Retinal pigment epithelial cell (primary cell): ENCODE measurements around the gene PTPRT.

Experiments used
- DNase-seq: peaks from one replicate; pipeline ENCODE4 v3.0.0-alpha.2; 2010; ENCODE audit warnings: low read depth
- H3K4me3 ChIP-seq: 2 replicates; pipeline ENCODE4 v1.5.1; 2011; ENCODE audit warnings: mild to moderate bottlenecking, low read length, control low read depth, moderate library complexity
- TF ChIP-seq, protein P1 (sequence below): conservative IDR thresholded peaks from 2 replicates; pipeline ENCODE4 v1.5.1; 2011; ENCODE audit warnings: low read depth, low read length, control low read depth, inconsistent platforms

Gene PTPRT

GRCh38 chr20:42531508-42531961 lies 658.2 kb downstream of the PTPRT start:
- TF ChIP-seq, protein P1, sequence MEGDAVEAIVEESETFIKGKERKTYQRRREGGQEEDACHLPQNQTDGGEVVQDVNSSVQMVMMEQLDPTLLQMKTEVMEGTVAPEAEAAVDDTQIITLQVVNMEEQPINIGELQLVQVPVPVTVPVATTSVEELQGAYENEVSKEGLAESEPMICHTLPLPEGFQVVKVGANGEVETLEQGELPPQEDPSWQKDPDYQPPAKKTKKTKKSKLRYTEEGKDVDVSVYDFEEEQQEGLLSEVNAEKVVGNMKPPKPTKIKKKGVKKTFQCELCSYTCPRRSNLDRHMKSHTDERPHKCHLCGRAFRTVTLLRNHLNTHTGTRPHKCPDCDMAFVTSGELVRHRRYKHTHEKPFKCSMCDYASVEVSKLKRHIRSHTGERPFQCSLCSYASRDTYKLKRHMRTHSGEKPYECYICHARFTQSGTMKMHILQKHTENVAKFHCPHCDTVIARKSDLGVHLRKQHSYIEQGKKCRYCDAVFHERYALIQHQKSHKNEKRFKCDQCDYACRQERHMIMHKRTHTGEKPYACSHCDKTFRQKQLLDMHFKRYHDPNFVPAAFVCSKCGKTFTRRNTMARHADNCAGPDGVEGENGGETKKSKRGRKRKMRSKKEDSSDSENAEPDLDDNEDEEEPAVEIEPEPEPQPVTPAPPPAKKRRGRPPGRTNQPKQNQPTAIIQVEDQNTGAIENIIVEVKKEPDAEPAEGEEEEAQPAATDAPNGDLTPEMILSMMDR, result no peak
- DNase-seq, result no peak
- no peak overlapping the region for H3K4me3 ChIP-seq

DNA sequence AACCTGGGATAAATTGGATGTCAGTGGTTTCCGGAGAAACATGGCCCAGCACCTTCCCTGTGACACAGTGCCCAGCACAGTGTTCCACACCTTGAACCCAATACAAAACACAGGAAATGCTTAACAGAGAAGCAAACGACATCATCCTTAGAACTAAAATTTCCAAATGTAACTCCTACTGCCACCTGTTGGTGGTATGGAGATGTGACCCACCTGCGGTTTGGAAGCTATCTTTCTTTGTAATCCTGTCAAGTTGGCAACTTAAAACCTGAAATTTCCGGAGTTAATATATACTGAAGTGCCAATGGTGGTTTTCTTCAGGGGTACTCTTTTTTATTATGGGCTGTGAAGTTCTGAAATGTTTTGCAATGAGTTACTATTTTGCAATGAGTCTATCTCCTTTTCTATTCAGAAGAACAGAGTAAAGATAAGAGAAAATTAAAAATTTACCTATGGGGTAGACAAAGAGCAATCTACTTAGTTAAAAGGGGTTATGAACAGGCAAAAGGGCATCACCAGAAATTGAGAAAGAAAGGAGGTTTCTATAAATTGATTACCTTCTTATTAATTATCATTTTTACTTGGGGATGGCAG lies 658.8 kb downstream of the PTPRT start:
- TF ChIP-seq, protein P1, result no peak
- no peak for DNase-seq
- no peak overlapping the region for H3K4me3 ChIP-seq

GRCh38 chr20:42530191-42530590 lies 659.5 kb downstream of the PTPRT start:
- DNase-seq, result no peak
- TF ChIP-seq, protein P1, result no peak
- no peak overlapping the region for H3K4me3 ChIP-seq

- no peak for DNase-seq
- TF ChIP-seq, protein P1, result no peak
- H3K4me3 ChIP-seq, result no peak overlapping the region
These were observed 665.6 kb downstream of the PTPRT start for GRCh38 chr20:42524058-42524457.

DNA sequence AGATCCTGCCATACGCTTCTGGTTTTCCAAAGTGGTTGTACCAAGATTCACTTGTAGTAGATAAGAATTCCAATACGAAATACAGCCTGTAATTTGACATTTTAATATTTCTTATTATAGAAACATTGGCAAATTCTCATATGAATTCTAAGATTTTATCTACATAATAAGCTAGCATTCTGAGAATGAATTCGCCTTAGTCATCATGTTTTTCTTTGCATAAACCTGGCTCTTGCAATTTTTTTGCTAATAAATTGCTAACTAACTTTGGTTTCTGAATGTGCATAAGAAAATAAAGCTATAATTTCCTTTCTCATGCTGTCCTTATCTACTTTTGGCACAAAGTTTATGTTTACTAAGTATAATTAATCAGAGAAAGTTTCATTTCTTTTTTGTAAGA lies 673.0 kb downstream of the PTPRT start:
- DNase-seq, result no peak
- TF ChIP-seq, protein P1, result no peak
- H3K4me3 ChIP-seq, result no peak overlapping the region

DNA sequence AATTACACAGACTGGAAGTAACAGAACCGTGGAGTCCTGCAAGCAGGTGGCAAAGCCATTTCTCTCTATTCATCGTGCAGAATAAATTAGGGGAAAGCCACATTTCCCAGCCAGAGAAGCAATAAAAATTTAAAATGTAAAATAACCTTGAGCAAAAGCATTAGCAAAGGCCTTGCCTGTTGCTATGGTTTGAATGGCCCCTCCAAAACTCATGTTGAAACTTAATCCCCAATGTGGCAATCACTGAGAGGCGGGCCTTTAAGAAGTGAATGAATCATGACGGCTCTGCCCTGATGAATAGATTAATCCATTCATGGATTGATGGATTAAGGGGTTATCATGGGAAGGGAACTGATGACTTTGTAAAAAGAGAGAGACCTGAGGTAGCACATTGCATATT lies 679.0 kb downstream of the PTPRT start:
- no peak overlapping the region for H3K4me3 ChIP-seq
- no peak for DNase-seq

GRCh38 chr20:42507874-42508273 lies 681.8 kb downstream of the PTPRT start:
- TF ChIP-seq, protein P1, result no peak
- no peak overlapping the region for H3K4me3 ChIP-seq
- no peak for DNase-seq

More for the DNA sequence above, 679.0 kb downstream of the PTPRT start:
- TF ChIP-seq, protein P1, result no peak
